IPS-18a (cell line): Measurements from ENCODE around the gene RNASE11.

ENCODE experiments used
- H3K27ac ChIP-seq: one replicate; pipeline ENCODE4 v1.5.1; 2013; ENCODE audit warnings: low read length
- H3K27me3 ChIP-seq: one replicate; pipeline ENCODE4 v1.6.1; 2013; ENCODE audit warnings: mild to moderate bottlenecking, low read length; ENCODE audit not compliant: control insufficient read depth, insufficient read depth
- H3K36me3 ChIP-seq: one replicate; pipeline ENCODE4 v1.6.1; 2013; ENCODE audit warnings: low read depth, low read length; ENCODE audit not compliant: control insufficient read depth
- H3K4me1 ChIP-seq: one replicate; pipeline ENCODE4 v1.6.1; 2013; ENCODE audit warnings: low read depth, low read length; ENCODE audit not compliant: control insufficient read depth
- H3K4me3 ChIP-seq: one replicate; pipeline ENCODE4 v1.5.1; 2013; ENCODE audit warnings: low read length
- H3K9ac ChIP-seq: one replicate; pipeline ENCODE4 v1.6.1; 2013; ENCODE audit warnings: mild to moderate bottlenecking, low read length, moderate library complexity
- H3K9me3 ChIP-seq: one replicate; pipeline ENCODE4 v1.6.1; 2013; ENCODE audit warnings: low read depth, low read length; ENCODE audit not compliant: control insufficient read depth

RNASE11 gene

DNA sequence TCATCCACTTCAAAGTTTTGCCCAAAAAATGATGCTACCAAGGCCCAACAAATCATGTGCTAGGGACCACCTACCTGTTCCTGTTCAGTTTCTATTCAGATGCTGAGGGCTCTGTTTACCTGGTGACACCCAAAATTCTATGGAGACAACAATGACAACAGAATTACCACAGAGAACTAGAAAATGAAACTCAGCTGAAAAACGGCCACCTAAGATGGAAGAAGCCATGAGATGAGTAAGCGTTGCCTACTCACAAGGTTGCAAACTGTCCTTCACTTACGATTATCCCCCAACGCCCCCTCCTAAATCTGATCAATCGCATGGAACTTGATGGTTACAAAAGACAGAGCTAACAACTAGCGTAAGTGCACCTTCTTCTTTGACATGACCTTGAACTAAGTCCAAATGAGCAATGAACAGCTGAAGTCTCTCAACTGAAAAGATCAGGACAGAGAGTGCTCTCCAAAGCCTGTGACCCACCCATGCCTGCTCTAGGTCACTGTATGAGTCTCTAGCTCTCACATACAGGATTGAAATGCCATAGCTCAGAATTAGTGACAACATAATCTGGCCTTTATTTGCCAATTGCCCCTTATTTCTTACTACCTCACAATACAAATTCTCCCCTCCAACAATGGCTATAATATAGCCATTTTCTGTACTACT, at the start of gene RNASE11:
RNASE11 (minus strand) TSS at position 513 of the 666 bp plus-strand sequence.
- Histone ChIP-seq H3K9ac (no peak within 1 kb of the TSS), H3K4me1 (peaks cover 16% of the 10 kb centered on the region), H3K27me3 (no peaks in the 10 kb centered on the region), H3K27ac (no peak within 1 kb of the TSS), H3K36me3 (no peaks in the 10 kb centered on the region), H3K4me3 (no peak within 1 kb of the TSS), H3K9me3 (no peaks in the 10 kb centered on the region)

- Histone ChIP-seq H3K9me3 (no peaks in the 10 kb centered on the region), H3K4me1 (peaks cover 2% of the 10 kb centered on the region), H3K27ac (no peak overlapping the region), H3K9ac (no peak overlapping the region), H3K4me3 (peak overlapping the region; percentile 85), H3K27me3 (peaks cover 47% of the 10 kb centered on the region), H3K36me3 (no peaks in the 10 kb centered on the region)
Measured at GRCh38 chr14:20632831-20633691, 45.3 kb upstream of the RNASE11 start.

DNA sequence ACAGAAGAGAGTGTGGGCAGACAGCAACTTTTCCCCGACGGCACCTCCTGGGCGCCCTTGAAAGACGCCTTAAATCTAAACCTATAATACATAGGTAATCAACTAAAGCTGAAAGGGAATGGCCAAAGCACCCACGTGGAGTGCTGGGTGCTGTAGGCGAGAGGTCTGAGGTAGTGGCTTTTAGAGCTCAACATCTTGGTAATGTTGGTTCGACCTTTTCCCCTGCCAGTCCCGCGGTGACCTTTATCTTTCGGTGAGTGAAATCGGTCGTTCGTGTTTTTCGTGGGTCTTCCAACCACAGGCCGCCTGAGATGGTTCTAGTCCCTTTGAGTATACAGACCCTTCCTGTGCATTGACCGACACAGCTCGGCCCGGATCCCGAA, 44.6 kb upstream of the RNASE11 start:
- Histone ChIP-seq H3K4me1 (peaks cover 7% of the 10 kb centered on the region), H3K36me3 (no peaks in the 10 kb centered on the region), H3K4me3 (peak overlapping the region; percentile 85), H3K9ac (no peak overlapping the region), H3K27me3 (peaks cover 53% of the 10 kb centered on the region), H3K9me3 (no peaks in the 10 kb centered on the region), H3K27ac (no peak overlapping the region)

- Histone ChIP-seq H3K36me3 (no peaks in the 10 kb centered on the region), H3K4me3 (peak overlapping the region; percentile 85), H3K9ac (no peak overlapping the region), H3K27ac (no peak overlapping the region), H3K27me3 (peaks cover 58% of the 10 kb centered on the region), H3K4me1 (peaks cover 8% of the 10 kb centered on the region), H3K9me3 (no peaks in the 10 kb centered on the region)
Measured at GRCh38 chr14:20631880-20632389, 44.1 kb upstream of the RNASE11 start.

GRCh38 chr14:20631023-20631879, 43.5 kb upstream of the RNASE11 start:
- Histone ChIP-seq H3K27ac (no peak overlapping the region), H3K9ac (peak overlapping the region; percentile 44), H3K4me3 (peak overlapping the region; percentile 85), H3K27me3 (peaks cover 65% of the 10 kb centered on the region), H3K36me3 (no peaks in the 10 kb centered on the region), H3K4me1 (peaks cover 8% of the 10 kb centered on the region), H3K9me3 (no peaks in the 10 kb centered on the region)

- H3K27me3 ChIP-seq, result peaks cover 71% of the 10 kb centered on the region
- no peaks in the 10 kb centered on the region for H3K36me3 ChIP-seq
- H3K27ac ChIP-seq, result no peak overlapping the region
- peak overlapping the region; percentile 85 for H3K4me3 ChIP-seq
- peaks cover 8% of the 10 kb centered on the region for H3K4me1 ChIP-seq
- H3K9me3 ChIP-seq, result no peaks in the 10 kb centered on the region
- H3K9ac ChIP-seq, result peak overlapping the region; percentile 44
Measured at GRCh38 chr14:20630340-20631022, 42.7 kb upstream of the RNASE11 start.

- peaks cover 8% of the 10 kb centered on the region for H3K4me1 ChIP-seq
- no peaks in the 10 kb centered on the region for H3K36me3 ChIP-seq
- H3K27me3 ChIP-seq, result peaks cover 57% of the 10 kb centered on the region
- H3K4me3 ChIP-seq, result peak overlapping the region; percentile 51
- no peak overlapping the region for H3K9ac ChIP-seq
- H3K27ac ChIP-seq, result no peak overlapping the region
- no peaks in the 10 kb centered on the region for H3K9me3 ChIP-seq
Measured at GRCh38 chr14:20628063-20628854, 40.5 kb upstream of the RNASE11 start.

GRCh38 chr14:20627346-20628027, 39.7 kb upstream of the RNASE11 start:
- peaks cover 8% of the 10 kb centered on the region for H3K4me1 ChIP-seq
- H3K27ac ChIP-seq, result no peak overlapping the region
- peaks cover 57% of the 10 kb centered on the region for H3K27me3 ChIP-seq
- H3K9me3 ChIP-seq, result no peaks in the 10 kb centered on the region
- no peak overlapping the region for H3K9ac ChIP-seq
- H3K4me3 ChIP-seq, result peak overlapping the region; percentile 51
- H3K36me3 ChIP-seq, result no peaks in the 10 kb centered on the region

DNA sequence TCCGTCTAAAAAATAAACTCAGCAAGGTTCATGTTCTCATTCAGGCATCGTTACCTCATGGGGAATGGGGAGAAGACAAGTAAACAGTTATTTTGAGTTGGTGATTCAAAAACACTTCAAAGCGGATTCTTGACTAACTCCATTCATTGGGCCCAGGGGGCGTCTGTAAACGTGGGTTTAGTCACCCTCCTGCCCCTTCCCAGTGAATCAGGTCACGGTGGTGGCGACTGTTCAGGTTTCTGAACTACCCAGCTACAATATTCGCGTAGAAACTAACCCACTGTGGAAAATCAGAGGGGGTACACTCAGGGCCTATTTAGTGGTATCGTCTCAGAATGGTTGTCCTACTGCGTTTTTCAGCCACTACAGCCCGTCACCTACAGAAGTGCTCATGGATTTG, 38.5 kb upstream of the RNASE11 start:
- Histone ChIP-seq H3K4me1 (peaks cover 8% of the 10 kb centered on the region), H3K4me3 (peak overlapping the region; percentile 77), H3K36me3 (no peaks in the 10 kb centered on the region), H3K27ac (no peak overlapping the region), H3K27me3 (peaks cover 49% of the 10 kb centered on the region), H3K9me3 (no peaks in the 10 kb centered on the region), H3K9ac (no peak overlapping the region)

DNA sequence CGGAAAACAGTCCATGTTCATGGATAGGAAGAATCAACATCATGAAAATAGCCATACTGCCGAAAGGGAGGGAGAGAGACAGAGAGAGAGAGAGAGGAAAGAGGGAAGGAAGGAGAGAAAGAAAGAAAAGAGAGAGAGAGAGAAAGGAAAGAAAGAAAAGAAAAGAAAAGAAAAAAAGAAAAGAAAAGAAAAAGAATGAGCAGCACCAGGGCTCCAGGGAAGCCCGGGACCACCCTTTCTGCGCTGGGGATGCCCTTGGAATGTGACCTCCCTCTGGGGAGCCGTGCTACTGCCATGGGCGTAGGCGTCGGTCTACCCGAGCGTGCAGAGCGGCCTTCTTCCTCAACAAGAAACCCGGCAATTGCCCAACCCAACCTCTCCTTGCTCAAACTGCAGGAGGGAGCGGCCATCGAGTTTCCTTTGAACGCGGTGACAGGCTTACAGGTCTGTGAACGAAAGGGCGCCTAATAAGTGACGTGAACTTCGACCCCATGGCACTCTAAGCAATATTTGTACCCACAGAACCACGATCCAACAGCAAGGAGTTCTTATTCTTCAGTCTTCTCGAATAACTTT, 36.8 kb upstream of the RNASE11 start:
- Histone ChIP-seq H3K9ac (peak overlapping the region; percentile 46), H3K9me3 (no peaks in the 10 kb centered on the region), H3K27me3 (peaks cover 40% of the 10 kb centered on the region), H3K36me3 (no peaks in the 10 kb centered on the region), H3K27ac (no peak overlapping the region), H3K4me1 (peaks cover 8% of the 10 kb centered on the region), H3K4me3 (peak overlapping the region; percentile 77)
